Measurements from ENCODE around the gene OPA3. TPM values are rescaled to one million over a fixed set of nuclear protein-coding genes. Genes with fewer than 3 reads are reported as not detected.

The OPA3 gene
- total RNA-seq, 3 donors from 2014 or later, result 6.6 to 11.4 (median 7.2) TPM

DNA sequence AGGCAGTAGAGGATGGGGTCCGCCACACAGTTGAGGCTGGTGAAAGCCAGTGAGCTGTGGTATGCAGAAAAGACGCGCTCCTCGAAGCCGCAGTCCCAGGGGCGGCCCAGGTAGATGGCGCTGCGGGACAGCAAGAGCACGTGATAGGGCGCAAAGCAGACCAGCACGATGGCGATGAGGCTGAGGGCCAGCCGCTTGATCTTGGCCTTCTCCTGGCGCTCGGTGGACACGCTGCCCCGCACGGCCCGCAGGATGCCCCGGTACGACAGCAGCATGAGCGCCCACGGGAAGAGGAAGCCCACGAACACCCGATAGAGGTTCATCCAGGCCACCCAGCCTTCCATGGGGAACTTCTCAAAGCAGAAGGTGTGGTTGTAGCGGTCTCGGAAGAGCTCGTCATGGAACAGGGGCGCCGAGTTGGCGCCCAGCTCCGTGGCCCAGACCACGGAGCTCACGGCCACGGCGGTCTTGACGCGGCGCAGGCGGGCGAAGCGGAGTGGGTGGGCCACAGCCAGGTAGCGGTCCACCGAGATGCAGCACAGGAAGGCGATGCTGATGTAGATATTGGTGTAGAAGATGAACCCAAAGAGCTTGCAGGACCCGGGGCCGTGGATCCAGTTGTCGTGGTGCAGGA, 6.5 kb upstream of the OPA3 start:
- H3K9me3 ChIP-seq, result no peaks in the 10 kb centered on the region
- H3K36me3 ChIP-seq, result no peaks in the 10 kb centered on the region
- intact Hi-C loops (cut with DNase I; ENCODE audit: low total_unique reads), result no loop called here
- peak in 1 of 2 donors; percentile 59 for DNase-seq (ENCODE audit: low spot score in 2 of 2)
- no peaks in the 10 kb centered on the region for H3K4me1 ChIP-seq
- TF ChIP-seq, protein P1, sequence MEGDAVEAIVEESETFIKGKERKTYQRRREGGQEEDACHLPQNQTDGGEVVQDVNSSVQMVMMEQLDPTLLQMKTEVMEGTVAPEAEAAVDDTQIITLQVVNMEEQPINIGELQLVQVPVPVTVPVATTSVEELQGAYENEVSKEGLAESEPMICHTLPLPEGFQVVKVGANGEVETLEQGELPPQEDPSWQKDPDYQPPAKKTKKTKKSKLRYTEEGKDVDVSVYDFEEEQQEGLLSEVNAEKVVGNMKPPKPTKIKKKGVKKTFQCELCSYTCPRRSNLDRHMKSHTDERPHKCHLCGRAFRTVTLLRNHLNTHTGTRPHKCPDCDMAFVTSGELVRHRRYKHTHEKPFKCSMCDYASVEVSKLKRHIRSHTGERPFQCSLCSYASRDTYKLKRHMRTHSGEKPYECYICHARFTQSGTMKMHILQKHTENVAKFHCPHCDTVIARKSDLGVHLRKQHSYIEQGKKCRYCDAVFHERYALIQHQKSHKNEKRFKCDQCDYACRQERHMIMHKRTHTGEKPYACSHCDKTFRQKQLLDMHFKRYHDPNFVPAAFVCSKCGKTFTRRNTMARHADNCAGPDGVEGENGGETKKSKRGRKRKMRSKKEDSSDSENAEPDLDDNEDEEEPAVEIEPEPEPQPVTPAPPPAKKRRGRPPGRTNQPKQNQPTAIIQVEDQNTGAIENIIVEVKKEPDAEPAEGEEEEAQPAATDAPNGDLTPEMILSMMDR (IDR thresholded peaks at IDR 0.05), result peak in 2 of 3 donors; percentile 19 to 36
- TF ChIP-seq POLR2A (IDR thresholded peaks at IDR 0.05), result no peak
- H3K27ac ChIP-seq, result no peak overlapping the region
- peaks cover 0 to 22% of the 10 kb centered on the region in 2 donors for H3K27me3 ChIP-seq
- no peak overlapping the region for H3K4me3 ChIP-seq

GRCh38 chr19:45590300-45591003, 5.8 kb upstream of the OPA3 start:
- peaks cover 0 to 22% of the 10 kb centered on the region in 2 donors for H3K27me3 ChIP-seq
- no peak for DNase-seq (ENCODE audit: low spot score in 2 of 2)
- no peak for TF ChIP-seq POLR2A (IDR thresholded peaks at IDR 0.05)
- TF ChIP-seq, protein P1 (IDR thresholded peaks at IDR 0.05), result no peak
- no peak for TF ChIP-seq POLR2AphosphoS5 (IDR thresholded peaks at IDR 0.05)
- H3K4me3 ChIP-seq, result no peak overlapping the region
- intact Hi-C loops (cut with DNase I; ENCODE audit: low total_unique reads), result no loop called here
- H3K27ac ChIP-seq, result no peak overlapping the region
- H3K4me1 ChIP-seq, result no peaks in the 10 kb centered on the region
- no peaks in the 10 kb centered on the region for H3K9me3 ChIP-seq
- no peaks in the 10 kb centered on the region for H3K36me3 ChIP-seq

GRCh38 chr19:45589768-45590167, 5.2 kb upstream of the OPA3 start:
- Histone ChIP-seq H3K36me3 (no peaks in the 10 kb centered on the region), H3K27ac (no peak overlapping the region), H3K9me3 (no peaks in the 10 kb centered on the region), H3K27me3 (peaks cover 0 to 22% of the 10 kb centered on the region in 2 donors), H3K4me1 (no peaks in the 10 kb centered on the region), H3K4me3 (no peak overlapping the region)
- TF ChIP-seq POLR2A (IDR thresholded peaks at IDR 0.05) (no peak), POLR2AphosphoS5 (IDR thresholded peaks at IDR 0.05) (no peak)
- TF ChIP-seq, protein P1 (IDR thresholded peaks at IDR 0.05), result no peak
- DNase-seq (ENCODE audit: low spot score in 2 of 2), result no peak
- intact Hi-C loops (cut with DNase I; ENCODE audit: low total_unique reads), result no loop called here

DNA sequence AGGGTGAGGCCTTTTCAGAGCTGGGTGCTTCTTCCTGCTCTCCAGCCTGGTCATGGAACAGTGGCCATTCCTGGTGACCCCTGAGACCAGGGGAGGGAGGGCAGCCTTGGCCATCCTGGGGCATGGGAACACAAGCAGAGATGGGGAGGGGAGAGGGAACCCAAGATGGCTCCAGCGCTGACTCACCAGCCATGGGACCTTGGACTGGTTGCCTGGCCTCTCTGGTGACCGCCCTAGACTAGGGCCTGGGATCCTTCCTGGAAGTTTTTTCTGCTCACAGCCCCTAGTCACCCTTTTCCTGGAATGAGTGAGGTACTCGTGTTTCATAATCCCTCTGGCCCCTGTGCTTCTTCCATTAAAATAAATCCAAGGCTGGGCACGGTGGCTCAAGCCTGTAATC, 3.3 kb upstream of the OPA3 start:
- no peak for DNase-seq (ENCODE audit: low spot score in 2 of 2)

More for the DNA sequence above, 3.3 kb upstream of the OPA3 start:
- H3K27ac ChIP-seq, result peak overlapping the region in 1 of 2 donors; percentile 66
- TF ChIP-seq, protein P1 (IDR thresholded peaks at IDR 0.05), result no peak
- TF ChIP-seq POLR2AphosphoS5 (IDR thresholded peaks at IDR 0.05), result peak in 1 of 3 donors; percentile 21
- H3K9me3 ChIP-seq, result no peaks in the 10 kb centered on the region
- peaks cover 0 to 22% of the 10 kb centered on the region in 2 donors for H3K27me3 ChIP-seq
- H3K4me1 ChIP-seq, result no peaks in the 10 kb centered on the region
- no peak overlapping the region for H3K4me3 ChIP-seq
- no peaks in the 10 kb centered on the region for H3K36me3 ChIP-seq
- intact Hi-C loops (cut with DNase I; ENCODE audit: low total_unique reads), result loop anchor here (1.0 kb wide), 1 partner anchor 80 kb away; no protein-coding TSS in a partner anchor
